ENCODE results near the gene MIPEP.

MIPEP gene
- long read RNA-seq, transcript MIPEP-201 (19 exons, 2,400 nt), result major isoform, 179 of 205 reads
- long read RNA-seq, partial matches to known transcripts, result 4 of 205 reads
- long read RNA-seq, other reads (novel, unspliced or antisense), result 22 of 205 reads

- peak within 1 kb of the TSS; percentile 98 for H3K4me3 ChIP-seq (replicated peaks; ENCODE audit: insufficient read depth, low read length)
- peak; percentile 82 to 96 for DNase-seq (ENCODE audit: low read depth in 1 of 2, low spot score in 1 of 2)
- TF ChIP-seq GABPA (IDR thresholded peaks at IDR 0.05; ENCODE audit: low read depth) (no peak), CTCF (IDR thresholded peaks at IDR 0.05; ENCODE audit: insufficient read depth, low read length) (peak; percentile 46), POLR2AphosphoS5 (IDR thresholded peaks at IDR 0.05; ENCODE audit: low read depth) (peak; percentile 73; the same call in 1 of the 2 replicates)
- H3K27ac ChIP-seq (replicated peaks), result peak within 1 kb of the TSS; percentile 76
- no peaks in the 10 kb centered on the region for H3K27me3 ChIP-seq (ENCODE audit: insufficient read depth, poor library complexity, severe bottlenecking)
These were observed at the start of gene MIPEP for GRCh38 chr13:23888658-23889614. Gene MIPEP (minus strand): TSS chr13:23889400. CDS start chr13:23889320, 80 bp downstream.

- TF ChIP-seq POLR2AphosphoS5 (IDR thresholded peaks at IDR 0.05; ENCODE audit: low read depth), result no peak
- TF ChIP-seq SPI1 (IDR thresholded peaks at IDR 0.05; ENCODE audit: borderline replicate concordance, low read depth), result no peak
- TF ChIP-seq REST (IDR thresholded peaks at IDR 0.05; ENCODE audit: insufficient replicate concordance, low read depth), result no peak
- no peak for TF ChIP-seq GABPA (IDR thresholded peaks at IDR 0.05; ENCODE audit: low read depth)
- no peak for TF ChIP-seq CTCF (IDR thresholded peaks at IDR 0.05; ENCODE audit: insufficient read depth, low read length)
- no peak for DNase-seq (ENCODE audit: low read depth in 1 of 2, low spot score in 1 of 2)
- no peak overlapping the region for H3K4me3 ChIP-seq (replicated peaks; ENCODE audit: insufficient read depth, low read length)
- no peak overlapping the region for H3K27ac ChIP-seq (replicated peaks)
- peaks cover 4% of the 10 kb centered on the region for H3K27me3 ChIP-seq (ENCODE audit: insufficient read depth, poor library complexity, severe bottlenecking)
These were observed 45.3 kb upstream of the MIPEP start for GRCh38 chr13:23934520-23934919.

GRCh38 chr13:23928985-23929384 lies 39.8 kb upstream of the MIPEP start:
- DNase-seq (ENCODE audit: low read depth in 1 of 2, low spot score in 1 of 2), result no peak
- no peak overlapping the region for H3K27ac ChIP-seq (replicated peaks)

More at GRCh38 chr13:23928985-23929384, 39.8 kb upstream of the MIPEP start:
- no peak for TF ChIP-seq REST (IDR thresholded peaks at IDR 0.05; ENCODE audit: insufficient replicate concordance, low read depth)
- TF ChIP-seq SPI1 (IDR thresholded peaks at IDR 0.05; ENCODE audit: borderline replicate concordance, low read depth), result no peak
- no peak for TF ChIP-seq CTCF (IDR thresholded peaks at IDR 0.05; ENCODE audit: insufficient read depth, low read length)
- no peak for TF ChIP-seq GABPA (IDR thresholded peaks at IDR 0.05; ENCODE audit: low read depth)
- TF ChIP-seq POLR2AphosphoS5 (IDR thresholded peaks at IDR 0.05; ENCODE audit: low read depth), result no peak
- peaks cover 2% of the 10 kb centered on the region for H3K27me3 ChIP-seq (ENCODE audit: insufficient read depth, poor library complexity, severe bottlenecking)
- H3K4me3 ChIP-seq (replicated peaks; ENCODE audit: insufficient read depth, low read length), result no peak overlapping the region

Measured in HL-60 (cell line).